NCI-H146 treated with DMSO at 0.1 percent for 48 hours (cell line): ENCODE measurements around the gene RUBCN.

Experiments used
- DNase-seq: peaks from one replicate; lab custom pipeline; 2025; ENCODE audit not compliant: unreplicated experiment; lab: John Stamatoyannopoulos, UW

Gene RUBCN

GRCh38 chr3:197736491-197737318, at the start of gene RUBCN:
Gene RUBCN, minus strand, starts transcription at chr3:197736904. Its CDS starts 185 bp downstream, at chr3:197736719.
- peak; percentile 97 for DNase-seq

GRCh38 chr3:197784019-197784585, 47.4 kb upstream of the RUBCN start:
- no peak for DNase-seq

GRCh38 chr3:197782230-197782629, 45.5 kb upstream of the RUBCN start:
- no peak for DNase-seq

- no peak for DNase-seq
Measured at GRCh38 chr3:197775317-197775716, 38.6 kb upstream of the RUBCN start.

- DNase-seq, result no peak
Measured at GRCh38 chr3:197761784-197762183, 25.1 kb upstream of the RUBCN start.

GRCh38 chr3:197758512-197758911, 21.8 kb upstream of the RUBCN start:
- DNase-seq, result no peak

GRCh38 chr3:197756704-197757103, 20.0 kb upstream of the RUBCN start:
- no peak for DNase-seq

- no peak for DNase-seq
Measured at GRCh38 chr3:197753263-197753662, 16.6 kb upstream of the RUBCN start.

GRCh38 chr3:197752107-197752506, 15.4 kb upstream of the RUBCN start:
- DNase-seq, result no peak

GRCh38 chr3:197750858-197751737, 14.4 kb upstream of the RUBCN start:
- DNase-seq, result peak; percentile 43

GRCh38 chr3:197750396-197750831, 13.7 kb upstream of the RUBCN start:
- DNase-seq, result peak; percentile 69

GRCh38 chr3:197749601-197750395, 13.1 kb upstream of the RUBCN start, which contains the start of gene FYTTD1:
Gene FYTTD1, plus strand, starts transcription at chr3:197749883. Its CDS starts 89 bp downstream, at chr3:197749972.
- peak; percentile 89 for DNase-seq

- peak; percentile 87 for DNase-seq
Measured at GRCh38 chr3:197749315-197749600, 12.6 kb upstream of the RUBCN start.

GRCh38 chr3:197748597-197749314, 12.1 kb upstream of the RUBCN start:
- no peak for DNase-seq

- DNase-seq, result no peak
Measured at GRCh38 chr3:197746801-197747237, 10.1 kb upstream of the RUBCN start.

- no peak for DNase-seq
Measured at GRCh38 chr3:197746209-197746608, 9.5 kb upstream of the RUBCN start.

- no peak for DNase-seq
Measured at GRCh38 chr3:197742787-197743186, 6.1 kb upstream of the RUBCN start.

- no peak for DNase-seq
Measured at GRCh38 chr3:197737749-197738462, 1.2 kb upstream of the RUBCN start.

- peak; percentile 74 for DNase-seq
Measured at GRCh38 chr3:197737319-197737649, 580 bp upstream of the RUBCN start.
